ENCODE measurements around the gene CST6.

- TF ChIP-seq CTCF (IDR thresholded peaks at IDR 0.05), result no peak
- no peak for TF ChIP-seq POLR2A (IDR thresholded peaks at IDR 0.05)
- TF ChIP-seq EP300 (IDR thresholded peaks at IDR 0.05), result no peak
Observed at GRCh38 chr11:65979261-65979759, 32.5 kb upstream of the CST6 start.
